Kidney capillary endothelial cell (primary cell): ENCODE results near the gene NBPF11.
"Not testable (repeated sequence)": the region's sequence is repeated elsewhere in the genome, so short reads cannot be mapped to it uniquely, and the experiment has no call there.

Experiments
- DNase-seq: peaks from one replicate; pipeline ENCODE4 v3.0.0-alpha.2; 2018; ENCODE audit warnings: low spot score

Gene NBPF11, protein sequence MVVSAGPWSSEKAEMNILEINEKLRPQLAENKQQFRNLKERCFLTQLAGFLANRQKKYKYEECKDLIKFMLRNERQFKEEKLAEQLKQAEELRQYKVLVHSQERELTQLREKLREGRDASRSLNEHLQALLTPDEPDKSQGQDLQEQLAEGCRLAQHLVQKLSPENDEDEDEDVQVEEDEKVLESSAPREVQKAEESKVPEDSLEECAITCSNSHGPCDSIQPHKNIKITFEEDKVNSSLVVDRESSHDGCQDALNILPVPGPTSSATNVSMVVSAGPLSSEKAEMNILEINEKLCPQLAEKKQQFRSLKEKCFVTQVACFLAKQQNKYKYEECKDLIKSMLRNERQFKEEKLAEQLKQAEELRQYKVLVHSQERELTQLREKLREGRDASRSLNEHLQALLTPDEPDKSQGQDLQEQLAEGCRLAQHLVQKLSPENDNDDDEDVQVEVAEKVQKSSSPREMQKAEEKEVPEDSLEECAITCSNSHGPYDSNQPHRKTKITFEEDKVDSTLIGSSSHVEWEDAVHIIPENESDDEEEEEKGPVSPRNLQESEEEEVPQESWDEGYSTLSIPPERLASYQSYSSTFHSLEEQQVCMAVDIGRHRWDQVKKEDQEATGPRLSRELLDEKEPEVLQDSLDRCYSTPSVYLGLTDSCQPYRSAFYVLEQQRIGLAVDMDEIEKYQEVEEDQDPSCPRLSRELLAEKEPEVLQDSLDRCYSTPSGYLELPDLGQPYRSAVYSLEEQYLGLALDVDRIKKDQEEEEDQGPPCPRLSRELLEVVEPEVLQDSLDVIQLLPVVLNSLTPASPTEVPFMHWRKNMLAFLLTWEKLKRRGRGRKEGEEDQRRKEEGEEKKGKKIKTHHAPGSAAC

DNA sequence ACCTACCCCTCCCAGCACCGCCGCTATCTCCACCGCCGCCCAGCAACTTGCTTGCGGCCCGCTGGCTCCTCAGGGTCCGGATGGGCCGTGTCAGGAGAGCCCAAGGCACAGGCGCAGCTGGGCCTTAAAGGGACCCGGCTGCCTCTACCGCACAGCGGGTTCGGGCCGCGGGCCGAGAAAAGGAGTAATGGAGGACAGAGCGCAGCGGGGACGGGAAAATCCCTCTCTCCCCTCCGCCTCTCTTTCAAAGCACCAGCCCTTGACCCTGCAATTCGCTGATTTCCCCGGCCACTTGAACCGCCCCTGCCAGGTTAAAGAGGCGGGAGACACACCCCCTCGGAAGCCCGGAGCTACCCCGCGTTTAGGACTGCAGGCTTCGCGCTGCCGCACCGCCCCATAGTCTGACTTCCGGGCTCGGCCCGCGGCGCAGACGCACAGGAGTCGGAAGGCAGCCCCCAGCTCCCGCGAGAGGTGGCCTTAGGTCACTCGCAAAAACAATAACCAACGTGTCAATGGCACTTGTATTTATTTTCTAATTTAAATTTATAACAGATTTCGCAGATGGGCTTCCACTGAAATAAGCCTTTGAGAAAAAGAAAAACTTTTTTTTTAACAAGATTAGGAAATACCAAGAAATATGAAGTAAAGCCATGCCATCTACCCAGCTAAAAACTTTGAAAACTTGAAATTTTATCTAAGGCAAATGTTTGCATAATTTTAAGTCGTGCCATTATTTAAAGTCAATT lies at the start of gene NBPF11:
Gene NBPF11, minus strand, starts transcription at position 371 of the 746 bp plus-strand sequence. CDS start 25,278 bp downstream, outside the sequence.
- peak; percentile 66 for DNase-seq

DNA sequence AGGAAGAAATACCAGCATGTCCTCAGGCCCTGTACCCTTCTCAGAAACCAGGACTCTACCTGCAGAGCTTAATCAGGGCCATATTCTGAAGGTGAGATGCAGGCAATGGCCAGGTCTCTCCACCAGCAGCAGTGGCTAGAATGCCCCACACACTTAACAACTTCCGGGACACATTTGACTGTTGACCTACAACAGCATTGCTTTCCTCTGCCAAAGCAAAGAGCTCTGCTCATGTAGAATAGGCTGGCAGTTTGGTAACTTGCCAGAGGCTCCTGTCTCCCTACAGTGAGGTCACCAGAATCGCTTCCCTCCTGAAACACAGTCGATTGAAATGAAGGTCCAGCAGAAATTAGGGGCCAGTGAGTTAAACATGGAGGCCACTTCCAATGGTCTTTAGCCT lies 45.3 kb upstream of the NBPF11 start:
- DNase-seq, result not testable (repeated sequence)

DNA sequence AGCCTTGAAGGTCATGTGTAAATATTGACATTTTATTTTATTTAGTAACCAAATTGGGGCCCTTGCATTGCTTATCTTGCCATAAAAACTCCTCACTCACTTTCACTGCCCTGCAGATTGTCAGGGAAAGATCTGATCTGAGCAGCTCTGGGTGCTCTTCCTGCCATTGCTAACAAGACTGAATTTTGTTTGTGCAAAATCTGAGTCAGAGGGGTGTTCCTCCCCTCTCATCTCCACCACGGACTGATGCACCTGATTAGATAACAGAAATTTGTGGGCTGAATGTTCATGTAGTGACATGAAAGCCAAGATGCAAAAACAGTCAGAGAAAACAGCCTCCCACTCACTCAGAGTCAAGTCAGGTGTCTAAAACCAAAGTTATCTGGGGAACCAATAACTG lies 44.9 kb upstream of the NBPF11 start:
- DNase-seq, result not testable (repeated sequence)

DNA sequence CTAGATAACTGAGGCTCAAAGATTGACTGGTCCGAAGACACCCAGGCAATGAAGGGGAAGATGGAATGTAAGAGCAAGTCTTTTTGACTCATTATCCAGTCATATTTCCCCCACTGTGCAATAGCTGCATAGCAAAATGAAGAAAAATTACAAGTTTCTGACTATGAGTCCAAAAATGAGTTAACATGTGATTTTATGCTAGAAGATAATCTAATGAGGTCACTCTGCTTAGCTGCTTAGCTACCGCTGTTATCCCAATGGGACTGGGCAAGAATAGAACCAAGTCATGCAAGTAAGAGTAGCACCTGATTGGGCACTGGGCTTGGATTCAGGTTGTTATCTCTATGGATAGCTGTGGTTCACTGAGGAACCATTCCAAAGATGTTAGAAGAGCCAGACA lies 43.0 kb upstream of the NBPF11 start:
- not testable (repeated sequence) for DNase-seq

DNA sequence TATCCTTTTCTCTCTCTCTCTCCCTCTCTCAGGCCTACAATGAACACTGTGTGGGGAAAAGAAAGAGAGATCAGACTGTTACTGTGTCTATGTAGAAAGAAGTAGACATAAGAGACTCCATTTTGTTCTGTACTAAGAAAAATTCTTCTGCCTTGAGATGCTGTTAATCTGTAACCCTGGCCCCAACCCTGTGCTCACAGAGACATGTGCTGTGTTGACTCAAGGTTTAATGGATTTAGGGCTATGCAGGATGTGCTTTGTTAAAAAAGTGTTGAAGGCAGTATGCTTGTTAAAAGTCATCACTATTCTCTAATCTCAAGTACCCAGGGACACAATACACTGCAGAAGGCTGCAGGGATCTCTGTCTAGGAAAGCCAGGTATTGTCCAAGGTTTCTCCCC lies 36.7 kb upstream of the NBPF11 start:
- not testable (repeated sequence) for DNase-seq

DNA sequence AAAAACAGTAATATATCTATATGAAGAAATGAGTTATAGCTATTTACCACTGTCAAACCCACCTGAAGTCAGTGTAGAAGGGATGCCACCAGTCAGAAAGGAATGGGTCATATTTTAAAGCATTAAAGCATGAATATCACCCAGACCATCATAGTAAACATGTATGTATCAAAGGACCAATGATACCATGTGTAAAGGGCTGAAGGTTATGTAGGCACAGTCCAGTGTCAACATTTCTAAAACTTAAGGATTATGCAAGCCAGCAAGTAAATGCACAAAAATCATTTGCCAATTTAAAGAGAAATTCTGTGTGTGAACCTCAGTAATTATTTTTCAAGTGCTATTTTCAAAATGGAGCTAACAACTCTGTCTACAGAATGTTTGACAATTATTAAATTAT lies 26.6 kb upstream of the NBPF11 start:
- not testable (repeated sequence) for DNase-seq

DNA sequence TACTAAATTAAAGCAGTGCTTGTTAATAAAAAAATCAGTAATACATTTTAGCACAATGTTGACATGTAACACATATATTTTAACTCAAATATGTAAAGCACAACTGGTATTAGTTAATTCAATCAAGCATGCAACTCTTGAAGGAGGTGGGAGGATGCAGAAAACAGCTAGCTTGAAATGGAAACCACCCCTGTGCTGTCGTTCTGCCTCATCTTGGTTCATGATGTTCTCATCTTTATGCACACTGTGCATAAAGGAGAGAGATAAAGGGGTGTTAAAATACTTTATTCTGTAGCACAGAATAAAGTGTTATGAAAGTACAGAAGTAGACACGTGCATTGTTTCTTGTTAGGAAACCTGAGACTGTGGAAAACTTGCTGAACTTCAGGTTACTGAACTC lies 23.3 kb upstream of the NBPF11 start:
- DNase-seq, result not testable (repeated sequence)

DNA sequence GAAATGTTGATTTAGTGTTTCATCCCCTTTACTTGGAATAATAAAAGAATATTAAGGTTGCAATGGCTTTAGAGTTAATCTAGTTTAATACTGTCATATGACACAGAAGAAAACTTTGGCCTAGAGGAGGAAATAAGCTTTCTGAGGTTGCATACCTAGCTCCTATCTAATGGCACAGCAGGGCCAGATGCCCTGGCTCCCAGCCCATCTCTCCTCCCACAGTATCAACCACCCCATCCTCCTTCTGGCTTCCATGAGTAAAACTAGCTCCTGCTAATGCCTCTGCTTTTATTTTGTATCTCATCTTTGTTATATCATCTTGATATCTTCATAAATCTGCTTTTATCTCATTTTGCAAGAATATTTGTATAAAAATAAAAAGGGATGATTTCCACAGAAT lies 19.9 kb upstream of the NBPF11 start:
- not testable (repeated sequence) for DNase-seq

DNA sequence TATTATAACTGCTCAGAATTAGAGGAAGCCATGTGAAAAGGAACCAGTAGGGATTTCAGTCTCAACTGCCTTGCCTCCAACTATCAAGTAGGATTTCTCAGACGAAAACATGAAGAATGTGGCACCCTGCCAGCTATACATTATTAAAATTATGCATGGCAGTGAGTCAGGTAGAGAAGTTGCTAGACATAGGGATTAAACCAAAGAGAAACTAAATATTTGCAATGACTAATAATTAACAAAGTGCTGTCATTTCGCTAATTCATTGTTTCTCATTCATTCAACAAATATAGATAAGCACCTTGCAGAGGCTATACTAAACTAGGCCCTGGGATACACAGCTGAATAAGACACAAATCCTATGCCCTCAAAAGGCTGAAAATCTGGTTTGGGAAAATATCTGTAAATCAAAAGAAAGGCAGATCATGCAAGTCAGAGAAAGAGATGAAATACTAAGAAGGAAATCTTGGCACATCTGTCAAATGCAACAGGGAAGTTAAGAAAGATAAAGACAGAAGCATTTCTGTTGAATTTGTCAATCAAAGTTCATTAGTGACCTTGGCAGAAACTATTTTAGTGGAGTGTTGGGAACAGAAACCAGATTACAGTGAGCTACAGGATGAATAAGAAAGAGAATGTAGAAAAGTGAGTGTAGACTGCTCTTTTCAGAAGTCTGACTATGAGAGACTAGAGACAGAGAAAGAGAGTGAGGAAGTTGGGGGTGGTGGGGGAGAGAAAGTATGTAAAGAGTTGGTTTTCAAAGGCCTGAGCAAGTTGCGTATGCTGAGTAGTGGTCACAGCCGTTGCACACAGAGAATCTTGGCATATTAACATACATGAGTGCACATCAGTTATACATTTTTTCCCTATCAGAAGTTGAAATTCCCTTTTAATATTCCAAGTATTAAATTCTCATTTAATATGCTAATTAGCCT lies 14.7 kb upstream of the NBPF11 start:
- DNase-seq, result no peak

DNA sequence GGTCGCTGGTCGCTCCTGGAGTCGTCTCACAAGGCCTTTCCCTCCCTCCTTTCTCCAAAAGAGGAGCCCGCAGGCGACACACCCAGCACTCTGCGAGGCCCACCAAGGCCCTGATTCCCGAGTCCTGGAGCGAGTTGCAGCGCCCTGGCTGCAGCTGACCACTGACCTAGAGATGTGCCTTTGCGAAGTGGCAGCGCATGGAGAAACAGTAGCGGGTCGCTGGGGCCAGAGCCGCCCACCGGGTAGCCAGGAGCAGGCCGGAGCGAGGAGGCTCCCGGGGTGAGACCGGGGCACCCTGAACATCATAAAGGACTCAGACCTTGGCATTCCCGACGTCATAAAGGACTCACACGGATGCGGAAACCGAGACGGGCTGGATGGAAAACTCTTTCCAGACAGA lies 10.3 kb upstream of the NBPF11 start:
- no peak for DNase-seq

DNA sequence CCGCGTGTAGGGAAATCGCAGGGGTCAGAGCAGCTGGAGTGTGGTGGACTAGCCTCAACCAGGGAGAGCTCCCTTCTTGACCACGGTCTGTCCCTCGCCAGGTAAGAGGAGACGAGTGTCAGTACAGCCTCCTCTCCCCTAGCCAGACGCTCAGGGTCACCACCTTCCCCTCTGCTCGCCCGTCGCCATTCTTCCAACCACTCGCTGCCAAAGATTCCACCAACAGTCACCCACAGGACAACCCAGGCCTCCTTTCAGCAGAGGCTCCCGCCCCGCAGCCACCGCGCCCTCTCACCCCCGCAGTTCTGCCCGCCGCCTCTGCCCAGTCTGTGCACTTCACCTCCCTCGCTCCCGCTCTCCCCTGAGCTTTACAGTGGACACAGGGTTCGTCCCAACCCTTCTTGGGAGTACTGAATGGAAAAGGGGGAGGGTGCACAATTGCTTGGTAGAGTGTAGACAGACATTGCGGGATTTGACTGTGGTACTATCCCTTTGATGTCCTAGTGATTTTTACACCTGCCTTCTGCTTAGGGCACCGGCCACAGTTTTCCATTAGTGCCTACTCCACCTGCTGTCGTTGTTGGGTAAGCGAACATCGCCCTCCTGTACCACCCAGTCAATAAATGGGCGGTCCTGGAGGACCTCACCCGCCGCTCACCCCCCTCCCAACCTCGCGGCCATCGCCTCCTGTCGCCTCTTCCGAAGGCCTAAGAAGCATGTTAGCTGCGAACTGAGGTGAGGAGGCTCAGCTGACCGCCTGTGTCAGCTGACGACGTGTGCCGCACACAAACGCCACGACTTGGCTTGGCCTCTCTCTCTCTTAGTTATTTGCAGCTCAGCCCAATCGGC lies 9.2 kb upstream of the NBPF11 start:
- no peak for DNase-seq

DNA sequence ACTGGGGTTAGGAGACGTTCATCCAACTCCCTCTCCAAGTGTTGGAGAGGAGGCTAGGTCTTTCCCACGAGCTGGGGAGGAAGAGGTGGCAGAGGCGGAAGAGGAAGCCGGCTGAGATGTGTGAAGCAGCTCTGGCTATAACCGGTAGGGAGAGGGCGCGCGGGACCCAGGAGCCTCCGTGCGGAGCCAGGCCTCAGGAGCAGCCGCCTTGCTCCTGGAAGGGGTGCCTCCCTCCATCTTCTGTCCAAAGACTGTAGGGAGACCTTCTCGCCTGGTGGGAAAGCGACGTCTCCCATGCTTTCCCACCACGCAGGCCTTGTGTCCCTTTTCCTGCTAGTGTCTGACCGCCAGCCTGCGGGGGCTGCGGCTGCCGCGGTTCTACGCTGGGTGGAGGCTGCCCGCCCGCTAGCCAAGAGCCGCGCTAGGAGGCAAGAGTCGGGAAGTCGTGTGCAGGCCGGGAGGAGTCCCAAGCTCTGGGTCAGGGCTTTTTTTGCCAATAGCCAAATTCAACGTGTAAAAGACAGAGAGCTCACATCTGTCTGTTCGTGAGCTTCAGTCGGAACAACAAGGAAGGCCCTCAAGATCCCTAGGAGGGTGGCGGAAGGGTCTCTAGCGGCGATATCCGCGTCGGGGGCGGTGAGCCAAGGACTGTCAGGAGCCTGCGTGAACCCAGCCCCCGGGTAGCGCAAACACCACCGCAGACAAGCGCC lies 8.4 kb upstream of the NBPF11 start:
- no peak for DNase-seq

DNA sequence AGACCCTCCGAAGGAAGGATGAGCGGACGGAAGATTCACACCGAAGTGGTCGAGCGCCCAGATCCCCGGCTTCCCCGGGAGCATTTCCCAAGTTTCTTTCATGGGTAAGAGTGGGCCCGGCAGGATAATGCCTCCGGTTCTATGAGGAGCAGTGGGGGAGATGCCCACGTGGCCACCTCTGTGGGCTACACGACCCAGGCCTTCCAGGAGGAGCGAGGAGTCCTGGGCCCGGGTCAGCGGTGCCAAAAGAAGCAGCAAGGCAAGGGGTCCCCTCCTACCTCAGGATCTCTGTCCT lies 7.9 kb upstream of the NBPF11 start:
- no peak for DNase-seq

DNA sequence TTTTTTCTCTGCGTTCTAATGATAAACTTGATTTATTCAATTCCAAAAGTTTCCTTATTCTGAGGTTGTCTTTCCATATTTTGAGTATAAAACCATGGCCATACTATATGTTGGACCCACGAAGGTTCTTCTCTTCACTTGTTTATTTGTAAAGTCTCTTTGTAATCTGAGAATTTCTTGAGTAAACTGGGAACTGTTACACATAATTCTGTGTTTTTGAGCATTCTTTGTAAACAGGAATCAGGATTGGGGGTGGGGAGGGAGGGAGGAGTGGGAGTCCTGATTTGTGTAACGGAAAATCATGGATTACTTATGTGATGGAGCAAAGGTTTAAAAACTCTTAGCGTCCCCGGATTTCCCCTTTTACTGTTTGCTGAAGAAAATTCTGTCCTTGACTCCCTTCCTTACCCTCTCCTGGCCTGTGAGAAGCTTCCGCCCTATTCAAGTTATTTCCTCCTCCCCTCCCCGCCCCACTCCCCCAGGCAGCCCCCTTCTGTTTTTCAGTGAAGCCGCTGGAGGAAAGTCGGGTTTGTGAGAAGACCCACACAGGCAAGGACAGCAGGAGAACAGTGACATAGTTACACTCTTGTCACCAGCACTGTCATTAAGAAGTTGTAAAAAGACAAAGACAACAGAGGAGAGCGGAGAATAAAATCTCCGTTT lies 6.4 kb upstream of the NBPF11 start:
- DNase-seq, result peak; percentile 24

DNA sequence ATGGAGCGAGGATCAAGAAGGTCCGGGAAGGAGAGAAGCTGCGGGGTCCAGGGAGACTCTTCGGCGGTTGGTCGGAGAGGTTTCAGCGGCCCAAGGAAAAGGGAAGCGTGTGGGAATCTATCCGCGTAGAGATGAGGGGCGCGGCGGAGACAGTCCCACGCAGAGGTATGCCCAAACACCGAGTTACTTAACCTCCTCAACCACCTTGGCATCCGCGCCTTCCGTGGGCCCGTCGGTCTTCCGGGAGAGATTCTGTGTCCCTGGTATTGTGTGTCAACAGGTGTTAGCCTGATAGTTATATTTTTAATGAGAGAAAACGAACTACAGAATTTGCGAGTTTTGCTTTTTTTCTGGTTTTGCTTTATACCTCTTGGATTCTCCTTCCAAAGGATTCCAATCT lies 5.7 kb upstream of the NBPF11 start:
- DNase-seq, result not testable (repeated sequence)

DNA sequence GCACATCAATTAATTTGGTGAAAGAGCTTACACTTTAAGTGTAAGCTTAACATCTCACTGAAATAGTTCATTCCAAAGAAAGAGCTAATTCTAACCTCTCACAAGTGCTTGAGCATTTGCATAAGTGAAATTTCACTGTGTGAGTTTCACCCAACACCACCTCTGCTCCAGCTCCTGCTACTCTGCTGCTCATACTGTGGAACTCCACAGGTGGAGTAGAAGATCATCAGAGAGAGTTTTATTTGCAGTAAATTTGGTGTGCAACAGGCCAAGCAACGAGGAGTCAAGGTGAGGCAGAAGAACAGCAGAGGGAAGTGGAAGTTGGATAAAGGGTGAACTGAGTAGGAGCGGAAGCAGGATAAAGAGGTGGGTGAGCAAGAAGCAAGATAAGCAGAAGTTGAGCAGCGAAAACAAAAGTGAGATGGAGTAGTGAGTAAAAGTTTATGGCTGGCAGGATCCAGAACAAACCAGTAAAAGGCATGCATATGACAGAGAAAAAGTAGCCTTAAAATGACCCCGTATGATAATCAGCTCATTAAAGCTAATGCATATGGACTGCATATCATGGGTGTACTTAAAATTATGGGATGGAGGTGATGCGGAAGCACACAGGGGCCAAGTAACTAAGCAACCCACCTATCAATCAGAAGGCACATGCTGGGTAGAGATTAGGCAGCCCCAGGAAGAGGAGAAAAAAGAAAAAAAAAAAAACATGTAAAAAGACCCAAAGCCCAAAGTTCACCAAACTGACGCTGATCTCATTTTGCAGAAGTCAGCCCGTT lies 3.6 kb upstream of the NBPF11 start:
- not testable (repeated sequence) for DNase-seq

DNA sequence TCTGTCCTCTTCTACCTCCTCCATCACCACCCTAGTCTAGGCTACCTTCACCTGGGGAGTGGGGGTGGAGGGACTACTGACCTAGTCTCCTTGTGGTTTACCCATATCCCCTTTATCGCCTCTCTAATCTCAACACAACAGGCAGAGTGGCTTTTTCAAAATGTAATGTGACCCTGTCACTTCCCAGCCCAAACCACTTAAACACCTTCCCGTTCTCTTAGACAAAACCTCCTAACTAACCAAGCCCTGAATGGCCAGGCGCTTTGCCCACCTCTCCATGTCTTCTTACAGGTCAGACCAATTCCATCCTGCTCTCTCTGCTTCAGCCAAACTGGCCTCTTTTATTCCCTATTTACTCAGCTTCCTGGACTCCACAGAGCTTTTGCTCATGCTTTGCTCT lies 714 bp upstream of the NBPF11 start:
- not testable (repeated sequence) for DNase-seq

DNA sequence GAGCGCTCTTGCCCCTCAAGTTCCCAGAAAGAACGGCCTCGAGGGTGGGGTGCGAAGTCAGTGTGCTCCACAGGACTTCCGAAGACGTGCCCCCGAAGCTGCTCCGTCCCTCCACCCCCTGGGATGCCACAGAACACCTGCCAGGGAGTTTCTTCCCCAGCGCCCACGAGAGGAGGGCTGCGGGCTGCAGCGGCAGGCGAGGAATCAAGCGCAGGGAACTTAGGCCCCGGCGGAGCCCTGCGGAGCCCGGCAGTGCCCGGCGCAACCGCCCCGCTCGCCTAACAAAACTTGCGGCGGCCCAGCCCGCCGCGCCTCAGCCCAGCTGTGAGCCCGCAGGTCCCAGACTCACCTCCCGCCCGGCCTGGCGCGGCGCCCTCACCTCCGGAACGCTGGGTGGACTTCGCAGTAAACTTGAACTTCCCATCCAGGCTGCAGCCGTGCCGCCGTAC lies 686 bp downstream of the NBPF11 start:
- not testable (repeated sequence) for DNase-seq
